ENCODE results near the gene DIO3.

- TF ChIP-seq TAF1 (IDR thresholded peaks at IDR 0.05; ENCODE audit: borderline replicate concordance, insufficient read depth, low read length) (no peak), SIN3A (IDR thresholded peaks at IDR 0.05; ENCODE audit: borderline replicate concordance, insufficient read depth, low read length) (no peak)
These were observed 37.4 kb downstream of the DIO3 start for GRCh38 chr14:101598571-101599233.

All from PFSK-1 (cell line).